Stimulated activated CD8-positive, alpha-beta memory T cell treated with anti-CD3 and anti-CD28 coated beads, Interleukin-12 subunit alpha, Interleukin-12 subunit beta, amount 100 ng/mL, for 4 hours (primary cell): Measurements from ENCODE around the gene EDC4.
"Not testable (repeated sequence)": the region's sequence is repeated elsewhere in the genome, so short reads cannot be mapped to it uniquely, and the experiment has no call there.

Experiments
- DNase-seq: peaks from one replicate; pipeline ENCODE4 v3.0.0-alpha.2; 2020; ENCODE audit warnings: low read depth

The EDC4 gene

GRCh38 chr16:67872631-67873434, at the start of gene EDC4:
EDC4 (plus strand) TSS chr16:67873052; CDS start chr16:67873262, 210 bp downstream.
- DNase-seq, result peak; percentile 83

GRCh38 chr16:67825119-67825518, 47.7 kb upstream of the EDC4 start:
- no peak for DNase-seq

- no peak for DNase-seq
Observed at GRCh38 chr16:67825906-67826305, 46.9 kb upstream of the EDC4 start.

GRCh38 chr16:67828651-67829050, 44.2 kb upstream of the EDC4 start:
- DNase-seq, result no peak

GRCh38 chr16:67833030-67833414, 39.8 kb upstream of the EDC4 start:
- no peak for DNase-seq

- DNase-seq, result peak; percentile 81
Observed at GRCh38 chr16:67833415-67834241, 39.2 kb upstream of the EDC4 start.

- DNase-seq, result no peak
Observed at GRCh38 chr16:67834242-67834614, 38.6 kb upstream of the EDC4 start.

- DNase-seq, result not testable (repeated sequence)
Observed at GRCh38 chr16:67837190-67837589, 35.7 kb upstream of the EDC4 start.

- DNase-seq, result no peak
Observed at GRCh38 chr16:67837811-67838210, 35.0 kb upstream of the EDC4 start.

- DNase-seq, result no peak
Observed at GRCh38 chr16:67841198-67841815, 31.5 kb upstream of the EDC4 start.

- DNase-seq, result peak; percentile 87
Observed at GRCh38 chr16:67841816-67842508, 30.9 kb upstream of the EDC4 start, which contains the start of gene THAP11. THAP11 (plus strand) TSS chr16:67842320; CDS start chr16:67842555, 235 bp downstream.

GRCh38 chr16:67842509-67843342, 30.1 kb upstream of the EDC4 start:
- DNase-seq, result peak; percentile 27

GRCh38 chr16:67843343-67843765, 29.5 kb upstream of the EDC4 start:
- no peak for DNase-seq

- no peak for DNase-seq
Observed at GRCh38 chr16:67844497-67844896, 28.4 kb upstream of the EDC4 start.

- no peak for DNase-seq
Observed at GRCh38 chr16:67845291-67846062, 27.4 kb upstream of the EDC4 start.

GRCh38 chr16:67846063-67846319, 26.9 kb upstream of the EDC4 start:
- no peak for DNase-seq

- DNase-seq, result peak; percentile 94
Observed at GRCh38 chr16:67846320-67847063, 26.4 kb upstream of the EDC4 start, which contains the start of gene NUTF2. NUTF2 (plus strand) TSS chr16:67846933; CDS start chr16:67865131, 18,198 bp downstream.

GRCh38 chr16:67847064-67847861, 25.6 kb upstream of the EDC4 start, which contains the start of gene CENPT:
CENPT (minus strand) TSS chr16:67847693; CDS start chr16:67833859, 13,834 bp downstream.
- DNase-seq, result no peak

- no peak for DNase-seq
Observed at GRCh38 chr16:67848118-67848517, 24.7 kb upstream of the EDC4 start.
